Activated T-helper 9 cell treated with anti-CD3 and anti-CD28 coated beads, Interleukin-2, amount 50 U/mL, for 16 hours (primary cell): ENCODE measurements around the gene SELENOO.

Experiments
- DNase-seq: peaks from one replicate; pipeline ENCODE4 v3.0.0-alpha.2; 2020; ENCODE audit warnings: low read depth

Gene SELENOO

DNA sequence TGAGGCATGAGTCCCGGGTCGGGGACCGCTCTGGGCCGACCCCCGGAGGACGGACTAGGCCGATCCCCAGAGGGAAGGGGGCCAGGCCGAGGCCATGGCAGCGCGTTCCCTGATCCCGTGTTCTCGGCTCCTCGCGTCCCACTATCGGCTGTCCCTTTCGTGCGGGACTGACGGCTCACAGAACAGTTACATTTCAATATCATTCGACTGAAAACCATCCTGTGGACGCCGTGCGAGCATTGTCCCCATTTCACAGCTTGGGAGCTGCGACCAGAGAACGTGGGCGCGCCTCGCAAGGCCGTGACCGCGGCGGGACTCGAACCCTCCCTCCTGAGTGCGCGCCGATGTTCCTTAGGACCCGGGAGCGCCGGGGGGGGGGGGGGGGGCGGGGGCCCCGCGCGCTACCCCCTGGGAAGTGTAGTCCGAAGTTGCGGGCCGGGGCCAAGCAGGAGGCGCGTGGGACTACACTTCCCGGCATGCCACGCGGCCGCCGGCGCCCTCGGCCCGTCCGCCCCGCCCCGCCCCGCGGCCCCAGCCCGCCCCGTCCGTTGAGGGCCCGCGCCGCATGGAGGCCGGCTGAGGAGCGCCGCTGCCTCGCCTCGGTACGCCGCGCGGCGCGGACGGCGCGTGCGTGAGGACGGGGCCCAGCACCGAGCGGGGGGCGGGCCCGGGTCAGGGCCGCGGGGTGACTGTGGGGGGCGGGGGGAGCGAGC is 15.3 kb upstream of the SELENOO start, which contains the start of gene TRABD:
Gene TRABD (plus strand): TSS at position 539 of the 713 bp plus-strand sequence. CDS start 7,148 bp downstream, outside the sequence.
- DNase-seq: peak; percentile 85

DNA sequence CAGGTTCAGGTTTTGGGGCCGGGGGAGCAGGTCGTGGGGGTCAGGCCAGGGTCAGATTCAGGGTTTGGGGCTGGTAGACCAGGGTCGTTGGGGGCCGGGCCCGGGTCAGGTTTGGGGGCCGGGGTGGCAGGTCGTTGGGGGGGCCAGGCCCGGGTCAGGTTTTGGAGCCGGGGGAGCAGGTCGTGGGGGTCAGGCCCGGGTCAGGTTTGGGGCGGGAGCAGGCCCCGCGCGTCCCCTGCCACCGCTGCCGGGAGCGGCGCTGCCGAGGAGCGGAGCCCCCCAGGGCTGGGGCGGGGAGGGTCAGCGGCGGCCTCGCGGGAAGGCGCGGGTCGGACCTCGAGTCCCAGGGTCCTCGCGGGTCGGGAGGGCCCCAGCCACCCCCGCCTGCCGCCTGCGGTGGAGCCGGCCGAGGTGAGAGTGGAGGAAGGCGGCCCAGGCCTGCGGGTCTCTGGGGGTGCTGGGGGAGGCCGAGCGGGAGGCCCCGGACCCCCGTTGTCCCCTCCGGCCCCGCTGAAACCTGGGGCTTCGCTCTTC is 14.6 kb upstream of the SELENOO start:
- DNase-seq: no peak

- no peak for DNase-seq
Observed at GRCh38 chr22:50186761-50187523, 13.9 kb upstream of the SELENOO start.

- DNase-seq: no peak
Observed at GRCh38 chr22:50188356-50188755, 12.5 kb upstream of the SELENOO start.

DNA sequence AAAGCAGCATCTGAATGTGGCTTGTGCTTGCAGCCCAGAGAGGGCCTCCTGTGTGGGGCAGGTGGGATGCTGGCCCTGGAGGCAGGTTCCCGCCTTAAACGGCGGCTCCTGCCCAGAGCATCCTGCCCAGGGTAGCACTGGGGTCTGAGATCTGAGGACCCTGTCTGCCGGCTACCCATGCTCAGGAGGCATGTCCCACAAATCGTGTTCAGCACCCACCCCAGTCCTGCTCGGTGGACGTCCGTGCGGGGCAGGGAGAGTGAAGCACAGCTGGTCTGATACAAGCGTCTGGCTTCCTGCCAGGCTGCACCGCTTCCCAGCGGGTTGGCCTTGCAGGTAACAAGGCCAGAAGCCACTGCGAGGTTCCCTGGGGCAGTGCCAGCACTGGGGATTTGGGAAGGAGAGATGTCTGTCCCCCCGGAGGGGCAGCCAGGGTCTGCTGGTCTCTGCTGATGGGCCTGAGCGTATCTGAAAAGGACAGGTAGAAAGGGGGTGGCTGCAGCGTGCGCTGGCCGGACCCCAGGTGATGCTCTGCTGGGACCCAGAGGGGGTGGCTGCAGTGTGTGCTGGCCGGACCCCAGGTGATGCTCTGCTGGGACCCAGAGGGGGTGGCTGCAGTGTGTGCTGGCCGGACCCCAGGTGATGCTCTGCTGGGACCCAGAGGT is 11.5 kb upstream of the SELENOO start:
- no peak for DNase-seq

- DNase-seq: no peak
Observed at GRCh38 chr22:50189849-50190181, 11.0 kb upstream of the SELENOO start.

DNA sequence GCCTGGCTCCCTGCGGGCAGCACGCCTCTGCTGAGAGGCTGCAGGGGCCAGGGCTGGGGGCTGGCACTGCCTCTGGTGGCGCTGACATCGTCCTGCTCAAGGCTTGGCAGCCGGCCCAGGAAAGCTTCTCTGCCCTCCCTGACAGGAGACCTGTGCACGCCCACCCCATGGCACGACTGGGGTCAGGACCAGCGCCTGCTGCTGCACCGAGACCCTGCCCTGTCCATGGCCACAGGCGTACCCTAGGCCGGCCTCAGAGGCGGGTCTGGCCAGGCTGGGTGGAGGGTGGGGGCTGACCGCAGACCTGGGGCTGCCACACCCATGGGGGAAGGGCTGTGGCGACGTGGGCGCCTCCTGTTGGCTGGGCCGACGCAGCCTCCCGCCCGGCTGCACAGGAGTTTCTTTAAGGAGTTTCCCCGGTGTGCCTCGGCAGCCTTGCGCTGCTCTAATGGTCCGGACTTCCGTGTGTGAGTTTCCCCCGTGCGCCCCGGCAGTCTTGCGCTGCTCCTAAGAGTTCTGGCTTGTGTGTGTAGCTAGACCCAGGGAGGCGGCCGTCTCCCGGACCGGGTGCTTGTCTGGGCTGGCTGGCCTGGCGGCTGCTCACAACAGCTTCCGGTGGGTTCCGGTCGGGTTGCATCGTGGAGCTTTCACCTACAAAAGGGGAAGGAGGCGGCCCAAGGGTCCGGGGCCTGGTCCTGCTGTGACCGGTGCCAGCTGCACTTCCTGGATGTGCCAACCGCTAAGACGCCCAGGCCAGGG is 10.4 kb upstream of the SELENOO start:
- peak; percentile 67 for DNase-seq

DNA sequence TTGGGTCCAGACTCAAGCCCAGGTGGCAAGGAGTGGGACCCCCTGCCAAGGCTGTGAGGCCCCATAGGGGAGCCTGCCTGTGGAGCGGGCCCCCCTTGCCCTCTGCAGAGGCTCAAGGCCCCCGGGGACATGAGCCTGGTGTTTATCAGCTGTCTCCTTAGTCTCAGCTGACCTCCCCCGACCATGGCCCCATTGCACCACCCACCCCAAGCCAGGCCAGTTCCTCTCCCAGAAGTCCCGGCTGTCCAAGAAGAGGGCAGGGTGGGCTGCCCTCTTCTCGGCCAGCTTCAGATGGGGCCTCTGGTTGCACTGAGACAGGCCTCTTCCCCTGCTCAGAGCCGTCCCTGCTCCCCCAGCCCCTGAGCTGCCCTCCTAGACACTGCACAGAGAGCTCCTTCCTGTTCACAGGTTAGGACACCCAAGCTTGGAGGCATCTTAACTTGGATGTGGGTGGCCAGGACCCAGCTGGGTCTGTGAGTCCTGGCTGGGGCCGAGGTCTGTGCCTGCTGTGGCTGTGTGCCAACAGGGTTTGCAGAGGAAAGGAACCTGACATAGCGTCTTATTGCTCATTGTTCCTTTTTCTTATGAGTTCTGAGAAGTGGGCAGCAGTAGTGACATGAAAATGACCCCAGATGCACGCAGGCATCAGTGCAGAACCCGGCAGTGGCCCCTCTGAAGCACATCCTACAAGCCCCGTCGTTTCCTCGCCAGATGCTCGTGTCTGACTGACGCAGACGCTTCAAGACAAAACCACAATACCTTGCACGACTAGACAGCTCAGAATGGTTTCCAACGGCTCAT is 9.7 kb upstream of the SELENOO start:
- DNase-seq: peak; percentile 59

DNA sequence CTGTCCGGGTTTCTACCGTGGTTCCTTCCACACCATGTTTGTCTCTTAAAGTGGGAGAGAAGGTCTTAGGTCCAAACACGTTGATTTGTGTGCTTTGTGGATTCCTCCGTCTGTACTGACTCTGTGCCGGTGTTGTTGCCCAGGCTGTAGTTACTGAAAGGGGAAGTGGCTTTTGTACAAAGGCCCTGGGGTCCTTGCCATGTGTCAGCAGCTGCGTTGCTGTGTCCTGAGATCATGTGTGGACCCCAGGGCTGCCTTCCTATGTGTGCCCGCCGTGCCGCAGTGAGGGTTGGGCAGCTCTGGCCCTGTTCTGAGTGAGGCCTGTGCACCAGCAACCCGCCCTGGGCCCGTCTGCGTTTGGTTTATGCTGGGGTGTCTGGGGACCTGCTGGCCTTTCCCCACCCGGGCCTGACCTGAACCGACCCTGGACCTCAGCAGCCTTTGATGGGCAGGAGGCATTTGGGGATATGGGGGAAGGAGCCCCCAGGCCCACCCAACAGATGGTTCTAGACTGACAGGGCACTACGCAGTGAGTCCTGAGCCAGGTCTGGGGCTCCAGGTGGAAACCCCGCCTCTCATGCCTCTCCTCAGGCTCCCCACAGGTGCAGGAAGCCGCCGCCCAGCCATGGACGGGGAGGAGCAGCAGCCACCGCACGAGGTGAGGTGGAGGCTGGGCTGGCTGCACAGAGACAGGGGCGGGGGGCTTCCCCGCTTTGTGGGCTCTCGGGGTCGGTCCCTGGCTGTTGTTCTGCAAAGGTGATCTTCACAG is 8.2 kb upstream of the SELENOO start:
- no peak for DNase-seq

DNA sequence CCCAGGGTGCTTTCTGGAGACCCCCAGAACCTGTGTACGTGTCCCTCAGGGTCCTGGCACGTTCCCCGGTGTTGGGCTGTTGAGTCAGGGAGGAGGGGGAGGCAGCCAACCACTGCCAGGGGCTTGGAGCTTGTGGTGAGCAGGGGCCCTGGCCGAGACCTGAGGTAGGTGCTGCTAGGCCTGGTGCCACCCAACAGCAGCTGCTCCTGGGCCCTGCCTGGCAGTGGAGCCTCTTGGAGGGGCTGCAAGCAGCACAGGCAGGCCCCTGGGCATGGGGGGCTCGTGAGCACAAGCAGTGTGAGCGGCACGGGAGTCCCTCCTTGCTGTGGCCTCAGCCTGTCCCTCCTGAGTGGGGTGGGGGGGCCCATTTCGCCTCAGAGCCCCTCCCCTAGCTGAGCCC is 7.2 kb upstream of the SELENOO start:
- DNase-seq: no peak

DNA sequence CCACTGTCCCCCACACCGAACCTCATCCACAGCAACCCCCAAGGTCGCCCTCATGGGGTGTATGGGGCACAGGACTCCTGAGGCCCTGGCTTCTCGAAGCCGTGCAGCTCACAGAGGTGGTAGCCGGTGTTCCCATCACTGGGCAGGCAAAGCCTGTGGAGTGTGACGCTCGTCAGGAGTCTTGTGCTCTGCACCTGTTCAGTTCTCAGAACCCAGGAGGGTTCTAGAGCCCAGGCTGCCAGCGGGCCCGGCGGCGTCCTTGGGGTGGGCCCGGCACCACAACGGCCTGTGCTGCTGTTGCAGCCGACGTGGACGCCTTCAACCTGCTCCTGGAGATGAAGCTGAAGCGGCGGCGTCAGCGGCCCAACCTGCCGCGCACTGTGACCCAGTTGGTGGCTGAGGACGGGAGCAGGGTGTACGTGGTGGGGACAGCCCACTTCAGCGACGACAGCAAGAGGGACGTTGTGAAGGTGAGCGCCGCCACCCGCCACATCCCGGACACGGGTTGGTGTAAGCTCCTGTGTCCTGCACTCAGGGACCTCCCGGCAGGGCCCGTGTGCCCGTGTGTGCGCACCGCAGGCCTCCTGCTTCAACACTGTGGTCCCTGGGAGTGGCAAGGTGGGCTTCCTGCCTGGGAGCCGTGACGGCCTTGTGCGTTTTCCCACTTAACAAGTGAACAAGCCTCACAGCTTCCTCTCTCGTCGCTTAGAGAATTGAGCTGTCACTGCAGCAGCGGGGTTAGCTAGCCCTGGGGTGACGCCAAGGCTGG is 6.6 kb upstream of the SELENOO start:
- DNase-seq: no peak

- DNase-seq: no peak
Observed at GRCh38 chr22:50196256-50196655, 4.6 kb upstream of the SELENOO start.

GRCh38 chr22:50197000-50197800 is 3.6 kb upstream of the SELENOO start:
- no peak for DNase-seq

DNA sequence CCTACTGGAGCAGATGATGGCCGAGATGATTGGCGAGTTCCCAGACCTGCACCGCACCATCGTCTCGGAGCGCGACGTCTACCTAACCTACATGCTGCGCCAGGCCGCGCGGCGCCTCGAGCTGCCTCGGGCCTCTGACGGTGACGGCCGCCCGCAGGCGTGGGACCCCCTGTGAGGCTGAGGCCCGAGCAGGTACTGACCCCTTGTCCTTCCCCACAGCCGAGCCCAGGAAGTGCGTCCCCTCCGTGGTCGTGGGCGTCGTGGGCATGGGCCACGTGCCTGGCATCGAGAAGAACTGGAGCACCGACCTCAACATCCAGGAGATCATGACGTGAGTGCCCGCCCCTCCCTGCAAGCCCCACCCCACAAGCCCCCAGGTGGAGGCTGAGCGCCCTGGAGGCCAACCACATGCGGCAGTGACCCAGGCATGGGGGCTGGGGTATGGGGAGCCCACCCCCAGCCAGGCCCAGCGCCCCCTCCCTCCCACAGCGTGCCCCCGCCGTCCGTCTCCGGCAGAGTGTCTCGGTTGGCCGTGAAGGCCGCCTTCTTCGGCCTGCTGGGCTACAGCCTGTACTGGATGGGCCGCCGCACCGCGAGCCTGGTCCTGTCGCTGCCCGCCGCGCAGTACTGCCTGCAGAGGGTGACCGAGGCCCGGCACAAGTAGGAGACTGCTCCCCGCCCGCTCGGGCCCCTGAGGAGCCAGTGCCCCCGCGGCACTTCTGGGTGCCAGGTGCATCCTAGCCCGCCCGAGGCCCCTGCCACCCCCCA is 2.8 kb upstream of the SELENOO start:
- DNase-seq: no peak

DNA sequence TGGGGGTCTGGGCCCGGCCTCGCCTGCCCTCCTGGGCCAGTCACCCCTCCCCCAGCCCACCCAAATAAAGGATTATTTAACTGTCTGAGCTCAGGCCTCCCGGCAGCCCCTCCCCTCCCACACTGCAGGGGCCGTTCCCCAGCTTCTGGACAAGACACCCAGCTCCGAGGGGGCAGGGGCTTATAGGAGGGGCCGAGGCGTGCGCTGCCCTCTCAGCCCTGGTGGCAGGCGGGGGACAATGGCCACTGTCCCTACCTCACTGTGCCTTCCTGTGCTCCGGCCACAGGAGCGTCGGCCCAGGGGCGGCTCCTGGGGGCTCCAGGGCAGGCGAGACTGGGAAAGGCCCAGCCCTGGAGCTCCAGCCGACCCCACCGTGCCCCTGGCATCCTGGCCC is 2.2 kb upstream of the SELENOO start:
- no peak for DNase-seq

GRCh38 chr22:50199251-50199721 is 1.5 kb upstream of the SELENOO start:
- DNase-seq: no peak

- no peak for DNase-seq
Observed at GRCh38 chr22:50199829-50200460, 866 bp upstream of the SELENOO start.
